HG02885 (cell line): Measurements from ENCODE around the gene MAP1LC3A.

Experiments used
- ATAC-seq: cut with Tn5 transposase; IDR thresholded peaks from one replicate; pipeline ENCODE4 v1.9.1; 2021; ENCODE audit warnings: mild to moderate bottlenecking; ENCODE audit not compliant: unreplicated experiment, poor library complexity

Gene MAP1LC3A

GRCh38 chr20:34528921-34529297, 29.6 kb upstream of the MAP1LC3A start:
- ATAC-seq = no peak

- no peak for ATAC-seq
These were observed 28.8 kb upstream of the MAP1LC3A start for GRCh38 chr20:34529742-34530141.

GRCh38 chr20:34530342-34530741, 28.2 kb upstream of the MAP1LC3A start:
- ATAC-seq = no peak

GRCh38 chr20:34531608-34532265, 26.8 kb upstream of the MAP1LC3A start:
- no peak for ATAC-seq

GRCh38 chr20:34532320-34532719, 26.2 kb upstream of the MAP1LC3A start:
- ATAC-seq = no peak

- no peak for ATAC-seq
These were observed 25.8 kb upstream of the MAP1LC3A start for GRCh38 chr20:34532756-34533155.

GRCh38 chr20:34534391-34535165, 23.9 kb upstream of the MAP1LC3A start:
- no peak for ATAC-seq

GRCh38 chr20:34535301-34535840, 23.1 kb upstream of the MAP1LC3A start:
- ATAC-seq = no peak

GRCh38 chr20:34535857-34536256, 22.7 kb upstream of the MAP1LC3A start:
- ATAC-seq = no peak

- no peak for ATAC-seq
These were observed 21.6 kb upstream of the MAP1LC3A start for GRCh38 chr20:34536798-34537394.

- no peak for ATAC-seq
These were observed 20.9 kb upstream of the MAP1LC3A start for GRCh38 chr20:34537651-34538050.

GRCh38 chr20:34538671-34539123, 19.8 kb upstream of the MAP1LC3A start:
- ATAC-seq = no peak

- ATAC-seq = no peak
These were observed 18.8 kb upstream of the MAP1LC3A start for GRCh38 chr20:34539756-34540155.

GRCh38 chr20:34540596-34541263, 17.8 kb upstream of the MAP1LC3A start:
- no peak for ATAC-seq

- ATAC-seq = no peak
These were observed 17.1 kb upstream of the MAP1LC3A start for GRCh38 chr20:34541264-34541901.

GRCh38 chr20:34541917-34542316, 16.6 kb upstream of the MAP1LC3A start:
- no peak for ATAC-seq

GRCh38 chr20:34542439-34542838, 16.1 kb upstream of the MAP1LC3A start:
- no peak for ATAC-seq

- no peak for ATAC-seq
These were observed 15.0 kb upstream of the MAP1LC3A start for GRCh38 chr20:34543463-34544056.

GRCh38 chr20:34544109-34544796, 14.3 kb upstream of the MAP1LC3A start:
- ATAC-seq = no peak
